T-helper 1 cell treated with Interleukin-12 subunit alpha and Interleukin-12 subunit beta and Interleukin-4 antibody, amounts not matched to agents 30 μg/mL and 1 μg/mL, for 36 hours (primary cell): ENCODE data around the gene PLB1.

Experiments
- H3K27ac Mint-ChIP-seq: one replicate; pipeline ENCODE4 v1.8.0; 2021; ENCODE audit warnings: mild to moderate bottlenecking, mixed read lengths
- H3K27me3 Mint-ChIP-seq: one replicate; pipeline ENCODE4 v1.8.0; 2021; ENCODE audit warnings: low read depth, mixed read lengths
- H3K36me3 Mint-ChIP-seq: one replicate; pipeline ENCODE4 v1.8.0; 2021; ENCODE audit warnings: low read depth, mixed read lengths
- H3K4me1 Mint-ChIP-seq: one replicate; pipeline ENCODE4 v1.8.0; 2021; ENCODE audit warnings: low read depth, mixed read lengths
- H3K4me3 Mint-ChIP-seq: one replicate; pipeline ENCODE4 v1.8.0; 2021; ENCODE audit warnings: mild to moderate bottlenecking, moderate library complexity, mixed read lengths
- H3K9me3 Mint-ChIP-seq: one replicate; pipeline ENCODE4 v1.8.0; 2021; ENCODE audit warnings: mixed read lengths

Gene PLB1

DNA sequence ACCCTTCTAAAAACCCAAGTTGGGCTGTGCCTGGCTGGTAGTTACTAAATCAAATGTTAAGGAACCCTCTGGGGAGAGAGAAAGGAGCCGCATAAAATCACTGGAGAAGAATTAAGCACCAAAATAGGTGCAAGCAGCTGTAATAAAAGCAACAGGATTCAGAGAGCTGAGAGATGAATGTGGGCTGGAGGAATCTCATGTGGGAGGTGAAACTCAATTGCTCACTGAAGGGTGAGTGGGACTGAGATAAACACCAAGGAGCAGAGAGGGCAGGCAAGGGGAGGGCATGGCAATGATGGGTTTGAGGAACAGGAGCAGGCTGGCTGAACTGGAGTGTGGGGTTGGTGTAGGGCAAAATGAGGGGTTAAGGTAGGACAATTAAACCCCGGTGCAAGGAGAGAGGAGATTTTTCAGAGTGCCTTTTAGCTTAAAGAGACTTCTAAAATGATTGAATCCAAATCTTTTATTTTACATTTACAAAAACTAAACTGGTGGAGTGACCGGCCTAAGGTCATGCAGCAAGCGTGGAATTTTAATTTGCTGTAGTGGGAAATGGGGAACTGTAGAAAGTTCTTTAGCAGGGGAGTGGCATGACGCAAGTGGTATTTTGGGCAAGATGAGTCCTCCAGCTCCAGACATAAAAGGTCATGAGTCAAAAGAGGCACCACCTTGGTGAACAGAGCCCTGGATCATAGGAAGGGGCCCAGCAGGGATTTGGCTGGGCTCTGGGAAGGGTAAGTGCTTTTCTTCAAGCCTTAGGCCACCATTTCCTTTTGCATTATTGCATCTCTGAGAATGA is 10.5 kb downstream of the PLB1 start:
- Mint-ChIP-seq H3K27ac (no peak overlapping the region), H3K4me3 (no peak overlapping the region), H3K36me3 (no peaks in the 10 kb centered on the region), H3K9me3 (peaks cover under 1% of the 10 kb centered on the region), H3K27me3 (peaks cover 23% of the 10 kb centered on the region), H3K4me1 (peaks cover 11% of the 10 kb centered on the region)

DNA sequence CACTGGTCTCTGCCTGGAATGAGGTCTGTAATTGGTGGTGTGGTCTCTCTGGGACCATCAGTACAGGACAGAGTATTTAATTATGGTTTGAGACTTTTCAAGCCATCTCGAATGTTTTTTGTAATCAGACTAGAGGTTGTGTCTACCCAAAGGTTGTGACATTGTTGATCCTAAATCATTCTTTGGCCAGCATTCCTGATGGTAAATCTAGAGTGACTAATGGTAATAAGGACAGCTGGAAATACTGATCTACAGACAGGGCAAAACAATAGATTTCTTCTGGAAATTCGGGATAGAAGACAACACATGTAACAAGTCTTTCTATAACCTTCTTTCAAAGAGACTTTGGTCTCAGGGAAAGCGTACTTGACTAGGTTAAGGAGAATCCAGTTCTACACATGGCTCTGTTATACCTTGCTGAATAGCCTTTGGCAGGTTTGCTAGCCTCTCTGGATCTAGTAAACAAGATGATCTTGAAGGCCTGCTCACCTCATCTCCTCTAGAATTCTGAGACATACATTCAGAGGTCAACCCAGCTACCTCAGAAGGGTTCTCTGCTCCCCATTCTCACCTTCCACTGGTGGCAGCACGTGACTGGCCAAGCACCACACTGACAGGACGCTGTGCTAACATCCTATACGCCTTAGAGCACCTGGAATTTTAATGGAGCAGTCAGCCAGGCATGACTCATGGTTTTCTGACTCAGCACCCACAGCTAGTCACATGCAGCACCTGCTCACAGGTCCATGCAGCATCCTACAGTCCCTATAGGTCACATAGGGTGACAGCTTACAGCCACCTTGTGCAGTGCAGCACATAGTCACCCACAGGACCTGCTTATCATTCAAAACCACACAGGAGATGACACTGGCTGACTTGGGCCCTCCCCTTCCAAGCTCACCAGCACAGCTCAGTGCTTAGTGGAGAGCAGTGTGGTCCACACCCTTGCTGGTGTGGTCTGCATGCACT is 12.2 kb downstream of the PLB1 start:
- Mint-ChIP-seq H3K36me3 (peaks cover 3% of the 10 kb centered on the region), H3K4me1 (peaks cover 17% of the 10 kb centered on the region), H3K4me3 (no peak overlapping the region), H3K27ac (no peak overlapping the region), H3K9me3 (peaks cover 16% of the 10 kb centered on the region), H3K27me3 (peaks cover 35% of the 10 kb centered on the region)

GRCh38 chr2:28509361-28509760 is 13.5 kb downstream of the PLB1 start:
- Mint-ChIP-seq H3K36me3 (peaks cover 3% of the 10 kb centered on the region), H3K27ac (no peak overlapping the region), H3K27me3 (peaks cover 47% of the 10 kb centered on the region), H3K4me1 (peaks cover 17% of the 10 kb centered on the region), H3K9me3 (peaks cover 16% of the 10 kb centered on the region), H3K4me3 (no peak overlapping the region)

DNA sequence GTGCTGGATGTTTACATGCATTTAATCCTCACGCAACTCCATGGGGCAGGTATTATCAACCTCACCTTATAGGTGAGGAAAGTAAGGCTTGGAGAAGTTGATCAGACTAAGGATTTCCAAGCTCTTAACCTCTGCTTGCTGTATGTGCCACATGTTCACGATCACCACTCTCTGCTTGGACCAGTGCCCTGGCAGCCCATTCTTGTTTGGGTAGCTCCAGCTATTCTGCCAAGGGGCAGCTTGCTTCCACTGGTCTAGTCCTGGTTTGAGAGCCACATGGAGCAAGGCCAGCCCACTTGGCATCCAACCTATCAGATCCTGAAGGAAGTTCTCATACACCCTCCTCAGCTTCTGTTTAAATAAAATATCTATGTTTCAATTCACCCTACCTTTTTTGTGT is 14.3 kb downstream of the PLB1 start:
- peaks cover 17% of the 10 kb centered on the region for H3K4me1 Mint-ChIP-seq

GRCh38 chr2:28511871-28512606 is 16.2 kb downstream of the PLB1 start:
- H3K36me3 Mint-ChIP-seq = peaks cover 3% of the 10 kb centered on the region
- H3K4me1 Mint-ChIP-seq = peaks cover 16% of the 10 kb centered on the region
- H3K27me3 Mint-ChIP-seq = peaks cover 55% of the 10 kb centered on the region
- H3K4me3 Mint-ChIP-seq = no peak overlapping the region
- no peak overlapping the region for H3K27ac Mint-ChIP-seq
- H3K9me3 Mint-ChIP-seq = peaks cover 16% of the 10 kb centered on the region

More for the DNA sequence above, 14.3 kb downstream of the PLB1 start:
- H3K27ac Mint-ChIP-seq = no peak overlapping the region
- H3K4me3 Mint-ChIP-seq = no peak overlapping the region
- H3K9me3 Mint-ChIP-seq = peaks cover 16% of the 10 kb centered on the region
- peaks cover 46% of the 10 kb centered on the region for H3K27me3 Mint-ChIP-seq
- H3K36me3 Mint-ChIP-seq = peaks cover 3% of the 10 kb centered on the region

DNA sequence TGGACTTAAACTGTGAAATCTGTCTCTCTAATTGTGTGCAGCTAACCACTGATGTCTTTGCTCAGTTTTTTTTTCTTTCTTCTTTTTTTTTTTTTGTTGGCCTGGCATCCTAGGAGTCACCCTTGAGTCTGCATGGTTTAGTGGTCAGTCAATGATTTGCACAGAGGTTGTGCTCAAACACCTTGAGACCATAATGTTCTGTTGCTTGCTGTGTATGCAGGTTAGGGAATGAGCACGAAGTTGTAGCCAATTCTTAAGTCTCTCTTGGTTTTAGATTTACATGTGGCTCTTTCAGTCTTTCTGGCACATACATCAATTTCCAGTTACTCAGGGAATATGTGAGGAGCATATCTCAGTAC is 16.7 kb downstream of the PLB1 start:
- H3K27me3 Mint-ChIP-seq = peaks cover 55% of the 10 kb centered on the region
- no peak overlapping the region for H3K4me3 Mint-ChIP-seq
- H3K36me3 Mint-ChIP-seq = peaks cover 3% of the 10 kb centered on the region
- H3K9me3 Mint-ChIP-seq = peaks cover 16% of the 10 kb centered on the region
- H3K4me1 Mint-ChIP-seq = peaks cover 16% of the 10 kb centered on the region
- H3K27ac Mint-ChIP-seq = no peak overlapping the region

DNA sequence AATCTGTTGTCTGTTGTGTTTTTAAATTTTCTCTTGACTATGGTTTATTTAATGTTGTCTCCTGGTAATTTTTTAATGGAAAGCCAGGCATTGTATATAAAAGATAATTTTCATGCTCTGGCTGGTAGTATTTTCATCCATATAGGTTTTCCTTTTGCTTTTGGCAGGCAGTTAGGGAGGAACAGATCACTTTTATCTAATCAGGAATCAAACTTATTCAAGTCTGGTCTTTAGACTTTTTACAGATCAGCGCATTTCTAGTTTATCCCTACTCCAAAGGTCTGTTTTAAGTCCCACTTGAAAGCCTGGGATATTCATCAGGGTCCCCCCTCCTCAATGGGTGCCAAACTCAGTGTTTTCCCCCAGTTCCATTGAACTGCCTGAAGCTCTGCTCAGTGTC is 17.2 kb downstream of the PLB1 start:
- Mint-ChIP-seq H3K4me3 (no peak overlapping the region), H3K9me3 (peaks cover 16% of the 10 kb centered on the region), H3K27me3 (peaks cover 59% of the 10 kb centered on the region), H3K36me3 (peaks cover 3% of the 10 kb centered on the region), H3K4me1 (peaks cover 16% of the 10 kb centered on the region), H3K27ac (no peak overlapping the region)

DNA sequence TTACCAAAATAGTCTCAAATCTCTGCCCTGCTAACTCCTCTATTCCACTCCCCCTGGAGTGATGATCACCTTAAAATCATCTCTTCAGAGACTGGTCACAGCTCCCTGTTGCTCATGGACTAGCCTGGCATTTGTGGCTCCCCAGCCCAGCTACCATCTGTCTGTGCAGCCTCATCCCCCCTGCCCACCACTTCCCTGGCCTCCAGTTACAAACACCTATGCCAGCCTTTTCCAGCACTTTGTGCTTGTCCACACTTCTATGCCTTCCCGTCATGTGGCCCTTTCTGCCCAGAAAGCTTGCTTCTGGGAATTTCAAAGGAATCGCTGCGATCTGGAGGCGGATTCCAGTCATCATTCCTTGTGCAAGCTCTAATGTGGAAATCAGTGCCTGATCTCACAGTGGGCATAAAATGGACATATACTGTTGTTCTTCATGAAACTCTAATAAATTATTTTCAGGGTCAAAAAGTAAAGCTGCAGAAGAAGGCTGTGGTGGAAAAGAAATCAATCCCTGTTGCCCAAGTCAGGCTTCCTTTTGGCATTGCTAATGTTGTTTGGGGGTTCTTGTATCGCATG is 19.4 kb downstream of the PLB1 start:
- Mint-ChIP-seq H3K36me3 (peaks cover 3% of the 10 kb centered on the region), H3K4me1 (peaks cover 5% of the 10 kb centered on the region), H3K27ac (no peak overlapping the region), H3K27me3 (peaks cover 66% of the 10 kb centered on the region), H3K9me3 (peaks cover 16% of the 10 kb centered on the region), H3K4me3 (no peak overlapping the region)

DNA sequence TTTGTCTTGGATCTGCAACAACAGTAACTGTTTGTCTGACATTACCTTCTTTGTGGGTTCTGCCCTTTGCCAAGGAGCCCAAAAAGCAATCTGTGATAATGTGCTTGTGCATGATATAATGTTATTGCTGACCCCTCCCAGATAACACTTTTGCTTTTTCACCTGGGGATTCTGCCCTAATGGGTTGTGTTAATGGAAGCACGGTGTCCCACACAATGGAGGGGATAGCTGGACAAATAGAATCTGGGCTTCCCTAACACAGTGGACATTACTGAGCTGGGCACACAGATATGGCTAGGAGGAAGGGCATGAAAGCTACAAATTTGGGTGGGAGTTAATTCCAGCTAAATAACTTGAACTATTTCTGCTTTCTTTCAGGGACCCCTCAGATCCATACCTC is 20.6 kb downstream of the PLB1 start:
- Mint-ChIP-seq H3K4me1 (peaks cover 5% of the 10 kb centered on the region), H3K36me3 (peaks cover 3% of the 10 kb centered on the region), H3K27ac (no peak overlapping the region), H3K27me3 (peaks cover 72% of the 10 kb centered on the region), H3K4me3 (no peak overlapping the region), H3K9me3 (peaks cover 15% of the 10 kb centered on the region)

- H3K4me3 Mint-ChIP-seq = no peak overlapping the region
- H3K27ac Mint-ChIP-seq = no peak overlapping the region
- peaks cover 72% of the 10 kb centered on the region for H3K27me3 Mint-ChIP-seq
- peaks cover 10% of the 10 kb centered on the region for H3K9me3 Mint-ChIP-seq
- peaks cover 2% of the 10 kb centered on the region for H3K4me1 Mint-ChIP-seq
- peaks cover 3% of the 10 kb centered on the region for H3K36me3 Mint-ChIP-seq
Measured at GRCh38 chr2:28516950-28517349, 21.1 kb downstream of the PLB1 start.

- peaks cover 65% of the 10 kb centered on the region for H3K27me3 Mint-ChIP-seq
- no peak overlapping the region for H3K27ac Mint-ChIP-seq
- H3K36me3 Mint-ChIP-seq = no peaks in the 10 kb centered on the region
- no peaks in the 10 kb centered on the region for H3K9me3 Mint-ChIP-seq
- H3K4me3 Mint-ChIP-seq = no peak overlapping the region
- H3K4me1 Mint-ChIP-seq = peaks cover 6% of the 10 kb centered on the region
Measured at GRCh38 chr2:28521663-28522062, 25.8 kb downstream of the PLB1 start.

DNA sequence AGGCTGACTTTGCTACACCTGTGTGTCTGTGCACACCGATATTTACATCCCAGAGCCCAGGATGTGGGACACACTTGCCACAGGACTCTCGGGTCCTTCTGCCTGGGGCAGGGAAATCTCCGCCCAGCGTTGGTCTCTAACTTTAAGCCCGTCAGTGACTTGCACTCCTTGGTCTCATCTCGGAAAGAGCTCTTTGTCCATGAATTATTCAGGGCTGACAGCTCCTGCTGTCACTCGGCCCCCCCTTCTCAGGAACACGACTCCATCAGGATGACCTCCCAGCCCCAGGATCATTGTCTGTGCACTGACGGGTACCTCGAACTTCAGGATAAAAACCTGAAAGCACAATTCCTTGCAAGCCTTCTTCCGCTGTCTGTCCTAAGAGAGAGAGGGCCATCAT is 26.6 kb downstream of the PLB1 start:
- no peaks in the 10 kb centered on the region for H3K36me3 Mint-ChIP-seq
- H3K4me3 Mint-ChIP-seq = no peak overlapping the region
- no peak overlapping the region for H3K27ac Mint-ChIP-seq
- H3K27me3 Mint-ChIP-seq = peaks cover 63% of the 10 kb centered on the region
- no peaks in the 10 kb centered on the region for H3K9me3 Mint-ChIP-seq
- peaks cover 6% of the 10 kb centered on the region for H3K4me1 Mint-ChIP-seq

DNA sequence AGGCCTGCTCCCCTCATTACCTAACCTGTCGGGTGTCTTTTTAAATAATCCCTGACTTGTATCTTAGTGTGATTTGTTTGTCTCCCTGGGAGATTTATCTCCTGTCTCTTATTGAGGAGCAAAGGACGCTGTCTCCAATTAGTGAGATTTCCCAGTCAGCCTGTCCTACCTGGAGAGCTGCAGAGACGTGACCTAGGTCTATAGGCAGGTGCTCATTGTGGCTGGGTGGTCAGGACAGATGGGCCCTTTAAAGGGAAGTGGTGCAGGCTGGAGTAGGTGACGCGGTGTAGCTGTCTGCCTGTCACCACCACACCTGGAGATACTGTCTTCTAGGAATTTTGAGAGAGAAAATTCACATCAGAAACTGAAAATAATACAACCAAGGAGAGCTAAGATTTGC is 28.0 kb downstream of the PLB1 start:
- H3K27ac Mint-ChIP-seq = no peak overlapping the region
- H3K27me3 Mint-ChIP-seq = peaks cover 55% of the 10 kb centered on the region

GRCh38 chr2:28525481-28525880 is 29.6 kb downstream of the PLB1 start:
- Mint-ChIP-seq H3K27ac (no peak overlapping the region), H3K4me3 (no peak overlapping the region)

More for the DNA sequence above, 28.0 kb downstream of the PLB1 start:
- no peaks in the 10 kb centered on the region for H3K36me3 Mint-ChIP-seq
- no peak overlapping the region for H3K4me3 Mint-ChIP-seq
- H3K4me1 Mint-ChIP-seq = peaks cover 6% of the 10 kb centered on the region
- H3K9me3 Mint-ChIP-seq = no peaks in the 10 kb centered on the region

More at GRCh38 chr2:28525481-28525880, 29.6 kb downstream of the PLB1 start:
- Mint-ChIP-seq H3K36me3 (no peaks in the 10 kb centered on the region), H3K4me1 (peaks cover 6% of the 10 kb centered on the region), H3K9me3 (no peaks in the 10 kb centered on the region), H3K27me3 (peaks cover 49% of the 10 kb centered on the region)
